Right kidney (tissue), 1 donor: ENCODE results near the gene METAP1.
"Not testable (repeated sequence)": the region's sequence is repeated elsewhere in the genome, so short reads cannot be mapped to it uniquely, and the experiment has no call there.

Experiments
- DNase-seq: peaks from one replicate; pipeline ENCODE4 v3.0.0-alpha.2; 2016

The METAP1 gene

DNA sequence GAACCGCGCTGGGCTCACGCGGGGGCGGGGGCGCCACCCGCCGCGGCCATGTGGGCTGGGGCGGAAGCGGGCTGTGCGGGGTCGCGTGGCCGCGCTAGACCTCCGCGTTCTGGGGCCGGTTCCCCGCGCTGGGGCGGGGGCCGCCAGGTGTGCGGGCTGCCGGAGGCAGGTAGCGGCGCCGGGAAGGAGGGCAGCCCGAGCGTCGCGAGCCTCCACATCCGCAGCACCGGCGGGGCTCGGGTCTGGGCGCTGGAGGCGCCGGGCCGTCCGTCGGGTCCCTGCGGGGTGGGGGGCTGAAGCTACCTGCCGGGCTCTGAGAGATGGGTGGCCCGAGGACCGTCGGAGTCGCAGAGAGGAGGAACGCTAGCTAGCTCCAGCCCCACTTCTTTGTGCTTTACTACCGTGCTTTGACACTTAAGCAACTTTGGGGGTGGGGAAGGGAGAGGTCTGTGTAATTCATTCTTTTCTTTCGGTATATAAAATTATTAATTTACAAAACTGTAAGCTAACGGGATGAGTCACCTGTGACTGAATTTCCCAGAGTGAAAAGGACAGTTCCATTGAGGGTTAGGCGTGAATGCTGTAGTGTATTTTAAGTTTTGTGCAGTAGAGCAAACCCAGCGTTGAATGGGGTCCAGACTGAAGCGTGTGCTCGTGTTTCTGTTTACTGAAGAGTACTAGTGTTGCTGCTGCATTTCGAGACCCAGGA lies 689 bp downstream of the METAP1 start:
- DNase-seq: peak; percentile 71

DNA sequence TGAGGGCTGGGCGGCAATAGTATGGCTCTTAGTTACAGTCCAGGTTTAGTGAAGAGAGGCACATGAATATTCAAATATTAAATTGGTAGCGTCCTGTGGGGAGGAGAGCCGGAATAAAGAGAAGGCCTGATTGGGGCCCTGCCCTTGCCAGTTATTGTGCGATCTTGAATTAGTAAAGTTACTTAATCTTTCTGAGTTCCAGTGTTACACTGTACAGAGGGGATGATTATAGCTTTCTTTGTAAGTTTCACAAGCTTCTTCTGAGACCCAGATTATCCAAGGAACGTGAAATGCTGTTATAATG lies 1.2 kb downstream of the METAP1 start:
- DNase-seq: no peak

DNA sequence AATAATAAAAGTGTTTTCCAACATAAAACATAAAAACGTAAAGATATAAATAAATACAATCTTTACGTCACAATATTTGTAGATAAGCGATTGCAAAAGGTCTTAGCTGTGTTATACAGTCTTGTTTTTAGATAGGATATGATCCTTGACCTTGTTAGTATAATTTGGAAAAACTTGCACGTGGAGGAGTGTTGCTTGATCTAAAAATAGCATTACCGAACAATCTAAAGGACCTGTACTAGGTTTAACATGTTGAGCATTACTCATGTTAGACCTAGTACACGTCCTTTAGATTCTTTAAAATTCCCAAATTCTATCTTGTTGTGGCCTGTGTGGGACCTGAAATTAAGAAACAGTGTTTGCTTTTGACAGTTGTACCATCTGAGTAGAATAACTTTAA lies 1.6 kb downstream of the METAP1 start:
- DNase-seq: no peak

DNA sequence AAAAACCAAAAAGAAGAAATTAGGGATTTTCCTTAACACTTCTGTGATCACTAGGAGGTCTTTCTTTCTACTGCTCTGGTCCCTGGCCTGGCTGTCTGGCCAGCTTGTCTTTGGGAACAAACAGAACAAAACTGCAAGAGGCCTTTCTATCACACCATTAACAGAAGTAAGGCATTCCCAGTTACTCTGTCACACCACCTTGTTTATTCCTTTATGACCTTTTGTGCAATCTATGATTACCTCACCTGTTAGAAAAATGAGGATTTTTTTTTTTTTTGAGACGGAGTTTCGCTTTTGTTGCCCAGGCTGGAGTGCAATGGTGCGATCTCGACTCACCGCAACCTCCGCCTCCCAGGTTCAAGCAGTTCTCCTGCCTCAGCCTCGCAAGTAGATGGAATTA lies 3.0 kb downstream of the METAP1 start:
- no peak for DNase-seq

DNA sequence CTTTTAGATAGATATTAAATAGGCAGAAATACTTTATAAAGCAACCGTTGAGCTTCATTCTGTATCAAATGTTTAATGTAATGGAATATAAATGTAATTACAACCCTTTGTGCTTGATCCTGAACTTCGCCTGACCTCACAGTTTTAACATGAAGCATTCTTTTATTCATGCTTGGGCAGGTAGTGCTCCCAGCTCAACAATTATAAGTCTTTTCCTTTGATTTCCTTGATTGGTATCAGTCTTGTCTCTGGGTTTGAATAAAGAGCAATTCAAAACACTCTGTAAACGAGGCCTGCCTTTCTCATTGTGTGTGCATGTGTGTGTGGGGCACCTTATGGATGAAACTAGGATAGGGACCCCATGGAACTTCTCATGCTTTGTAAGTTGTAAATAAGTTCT lies 6.8 kb downstream of the METAP1 start:
- no peak for DNase-seq

DNA sequence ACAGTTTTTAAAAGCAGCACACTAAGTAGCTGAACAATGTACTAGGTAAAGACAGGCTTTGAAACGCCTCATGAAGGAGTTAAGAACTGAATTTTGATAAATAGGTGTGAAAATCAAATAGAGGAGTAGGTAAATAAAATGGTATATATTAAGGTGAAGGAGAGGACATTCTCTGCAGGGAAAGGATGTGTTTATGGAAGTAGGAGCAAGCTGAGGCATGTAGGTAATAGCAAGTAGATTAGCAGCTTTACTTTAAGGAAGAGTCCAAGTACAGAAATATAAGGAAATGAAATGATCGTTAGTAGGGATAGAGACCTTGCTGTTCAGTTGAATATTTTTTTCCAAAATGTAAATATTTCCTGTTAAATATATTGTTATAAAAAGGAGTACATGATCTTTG lies 12.5 kb downstream of the METAP1 start:
- no peak for DNase-seq

DNA sequence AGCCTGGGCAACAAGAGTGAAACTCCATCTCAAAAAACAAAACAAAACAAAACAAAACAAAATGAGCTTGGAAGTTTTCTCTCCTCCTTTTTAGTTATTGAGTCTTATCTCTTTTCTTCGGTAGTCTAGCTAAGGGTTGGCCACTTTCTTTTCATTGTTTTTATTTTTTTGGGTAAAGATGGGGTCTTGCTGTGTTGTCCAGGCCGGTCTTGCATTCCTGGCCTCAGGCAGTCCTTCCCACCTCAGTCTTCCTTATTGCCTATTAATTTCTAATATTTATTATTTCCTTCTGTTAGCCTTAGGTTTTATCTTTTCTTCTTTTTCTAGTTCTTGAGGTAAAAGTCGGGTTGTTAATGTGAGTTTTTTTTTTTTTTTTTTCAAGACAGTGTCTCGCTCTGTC lies 16.4 kb downstream of the METAP1 start:
- no peak for DNase-seq

DNA sequence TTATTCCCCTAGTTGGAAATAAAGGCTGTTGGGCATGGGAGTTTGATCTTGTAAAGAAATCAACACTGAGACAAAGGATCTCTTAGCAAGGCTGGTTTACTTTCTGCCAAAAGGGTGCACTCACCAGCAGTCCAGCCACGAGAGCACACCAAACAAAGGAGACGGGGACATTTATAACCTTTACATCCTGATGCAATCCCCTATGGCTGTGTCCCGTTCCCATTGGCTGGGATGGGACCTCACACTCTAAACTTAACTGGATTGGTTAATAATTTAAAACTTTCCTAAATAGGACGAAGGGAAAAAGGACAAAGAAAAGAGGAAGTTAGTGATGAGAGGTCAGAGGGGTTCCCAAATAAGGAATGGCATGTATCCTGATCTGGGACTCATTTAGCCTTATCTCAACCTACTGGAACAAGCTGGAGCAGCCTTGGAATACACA lies 17.9 kb downstream of the METAP1 start:
- no peak for DNase-seq

DNA sequence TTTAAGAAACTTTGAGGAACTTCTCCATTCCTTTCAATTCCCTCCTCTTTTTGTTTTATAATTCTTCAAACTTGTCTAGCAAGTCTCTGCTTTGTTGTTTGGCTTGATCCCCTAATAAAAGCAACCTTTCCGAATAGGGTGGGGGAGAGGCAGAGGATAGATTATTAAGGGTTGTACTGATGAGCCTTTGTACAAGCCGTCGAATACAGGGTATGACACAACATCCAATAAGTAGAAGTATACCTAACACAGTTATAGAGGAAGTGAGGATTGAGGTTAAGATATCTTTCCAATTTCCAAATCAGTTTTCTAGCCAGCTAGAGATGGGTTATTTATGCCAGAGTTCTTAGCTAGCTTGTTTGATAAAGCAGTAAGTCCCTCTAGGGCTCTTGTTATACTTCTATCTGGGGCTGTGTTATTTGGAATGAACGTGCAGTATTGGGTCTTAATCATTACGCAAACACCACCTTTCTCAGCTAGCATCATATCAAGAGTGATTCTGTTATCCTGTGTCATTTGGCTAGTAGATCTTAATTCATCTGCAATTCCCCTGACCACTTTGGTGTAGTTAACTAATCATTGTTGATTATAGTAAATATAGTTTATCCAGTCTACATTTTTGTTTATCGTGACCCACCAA lies 18.5 kb downstream of the METAP1 start:
- DNase-seq: no peak

DNA sequence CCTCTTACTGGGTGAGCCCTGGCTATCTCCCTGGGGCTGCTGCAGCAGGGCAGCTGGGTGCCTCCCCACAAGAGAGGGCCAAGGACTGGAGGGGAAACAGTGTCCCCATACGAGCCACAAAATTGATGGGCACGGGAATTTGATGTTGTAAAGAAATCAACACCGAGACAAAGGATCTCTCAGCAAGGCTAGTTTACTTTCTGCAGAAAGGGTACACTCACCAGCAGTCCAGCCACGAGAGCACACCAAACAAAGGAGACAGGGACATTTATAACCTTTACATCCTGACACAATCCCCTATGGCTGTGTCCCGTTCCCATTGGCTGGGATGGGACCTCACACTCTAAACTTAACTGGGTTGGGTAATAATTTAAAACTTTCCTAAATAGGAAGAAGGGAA lies 25.9 kb downstream of the METAP1 start:
- DNase-seq: no peak

DNA sequence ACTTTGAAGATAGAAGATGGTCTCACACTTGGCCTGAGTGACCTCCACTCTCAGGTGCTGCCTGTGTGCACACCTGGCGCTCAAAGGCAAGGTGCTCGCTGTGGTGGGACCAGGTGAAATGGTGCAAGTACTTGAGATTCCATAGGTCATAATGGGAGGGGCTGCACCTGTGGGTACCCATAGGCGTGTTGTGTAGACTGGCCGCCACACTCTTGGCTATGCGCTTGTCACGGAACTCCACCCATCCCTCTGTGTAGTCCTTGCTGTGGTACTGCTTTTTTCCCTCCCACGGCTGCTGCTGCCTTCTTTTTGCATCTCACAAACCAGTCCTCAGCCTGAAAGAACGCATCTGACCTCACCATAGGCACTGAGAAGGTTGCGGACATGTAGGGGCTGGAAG lies 27.0 kb downstream of the METAP1 start:
- DNase-seq: no peak

DNA sequence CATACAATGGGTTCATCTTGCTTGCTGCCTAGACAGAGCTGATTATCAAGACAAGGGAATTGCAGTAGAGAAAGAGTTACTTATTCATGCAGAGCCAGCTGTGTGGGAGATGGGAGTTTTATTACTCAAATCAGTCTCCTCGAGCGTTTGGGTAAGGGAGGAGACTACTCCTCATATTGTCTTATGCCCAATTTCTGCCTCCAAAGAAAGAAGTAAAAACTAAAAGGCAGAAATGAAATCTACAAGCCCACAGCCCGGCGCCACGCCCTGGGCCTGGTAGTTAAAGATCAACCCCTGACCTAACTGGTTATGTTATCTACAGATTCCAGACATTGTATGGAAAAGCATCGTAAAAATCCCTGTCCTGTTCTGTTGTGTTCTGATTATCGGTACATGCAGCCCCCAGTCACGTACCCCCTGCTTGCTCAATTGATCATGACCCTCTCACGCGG lies 28.3 kb downstream of the METAP1 start:
- DNase-seq: not testable (repeated sequence)

DNA sequence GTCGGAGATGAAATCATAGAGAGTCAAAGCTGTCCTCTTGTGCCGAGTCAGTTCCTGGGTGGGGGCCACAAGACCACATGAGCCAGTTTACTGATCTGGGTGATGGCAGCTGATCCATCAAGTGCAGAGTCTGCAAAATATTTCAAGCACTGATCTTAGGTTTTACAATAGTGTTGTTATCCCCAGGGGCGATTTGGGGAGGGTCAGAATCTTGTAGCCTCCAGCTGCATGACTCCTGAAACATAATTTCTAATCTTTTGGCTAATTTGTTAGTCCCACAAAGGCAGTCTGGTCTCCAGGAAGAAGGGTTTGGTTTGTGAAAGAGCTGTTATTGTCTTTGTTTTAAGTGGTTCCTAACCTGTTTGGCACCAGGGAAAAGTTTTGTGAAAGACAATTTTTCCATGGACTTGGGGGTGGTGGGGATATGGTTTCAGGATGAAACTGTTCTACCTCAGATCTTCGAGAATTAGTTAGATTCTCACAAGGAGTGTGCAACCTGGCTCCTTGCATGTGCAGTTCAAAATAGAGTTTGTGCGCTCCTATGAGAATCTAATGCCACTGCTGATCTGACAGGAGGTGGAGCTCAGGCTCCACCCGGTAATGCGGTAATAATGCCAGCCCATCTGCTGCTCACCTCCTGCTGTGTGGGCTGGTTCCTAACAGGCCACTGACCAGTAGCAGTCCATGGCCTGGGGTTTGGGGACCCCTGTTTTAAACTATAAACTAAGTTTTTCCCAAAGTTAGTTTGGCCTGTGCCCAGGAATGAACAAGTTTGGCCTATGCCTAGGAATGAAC lies 29.2 kb downstream of the METAP1 start:
- no peak for DNase-seq

DNA sequence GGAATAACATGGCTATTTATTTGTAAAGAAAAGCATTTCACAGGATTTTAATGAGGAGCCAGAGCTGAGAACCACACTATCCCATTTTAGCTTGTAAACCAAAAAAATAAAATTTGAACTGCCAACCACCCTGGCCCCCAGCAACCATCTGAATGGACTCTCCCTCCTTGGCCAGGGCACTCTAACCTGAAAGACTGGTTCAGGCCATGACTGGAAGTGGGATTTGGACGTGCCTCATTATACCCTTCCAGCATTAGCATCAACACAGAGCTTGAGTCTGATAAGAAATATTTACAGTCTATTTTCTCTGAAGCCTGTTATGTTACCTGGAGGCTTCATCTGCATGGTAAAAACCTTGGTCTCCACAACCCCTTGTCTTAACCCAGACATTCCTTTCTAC lies 30.0 kb downstream of the METAP1 start:
- DNase-seq: no peak

DNA sequence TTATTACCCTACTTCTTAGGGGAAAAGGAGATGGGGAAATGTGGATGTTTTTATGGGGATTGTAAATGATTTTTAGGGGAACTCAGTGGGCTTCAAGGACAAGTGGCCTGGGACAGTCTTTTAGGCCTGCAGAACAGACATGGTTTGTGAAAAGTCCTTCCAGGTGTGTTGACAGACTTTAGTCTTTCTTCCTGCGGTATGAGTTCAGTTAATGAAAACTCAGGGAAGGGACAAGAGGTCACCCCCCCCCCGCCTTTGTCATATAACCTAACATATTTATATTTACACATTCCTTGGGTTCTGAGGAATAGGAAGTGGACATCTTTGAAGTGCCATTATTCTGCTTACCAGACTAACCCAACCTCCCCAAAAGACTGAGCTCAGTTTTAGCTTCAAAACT lies 31.8 kb downstream of the METAP1 start:
- no peak for DNase-seq

DNA sequence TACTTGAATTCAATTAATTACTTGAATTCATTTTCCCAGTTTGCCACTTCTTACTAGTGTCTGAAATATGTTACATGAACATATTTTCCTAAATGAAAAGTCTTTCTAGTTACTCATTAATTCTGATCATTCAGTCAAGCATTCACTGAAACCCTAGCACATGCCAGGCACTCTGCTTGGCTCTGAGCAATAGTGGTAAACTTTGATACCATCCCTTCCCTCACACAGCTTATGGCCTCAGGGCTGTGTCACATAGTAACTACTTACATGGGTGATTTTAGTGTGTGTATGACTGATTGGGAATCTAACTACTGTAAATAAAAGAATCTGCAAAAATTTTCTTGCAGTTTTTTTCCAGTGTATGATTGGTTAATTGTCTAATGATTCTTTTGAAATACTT lies 32.7 kb downstream of the METAP1 start:
- no peak for DNase-seq

DNA sequence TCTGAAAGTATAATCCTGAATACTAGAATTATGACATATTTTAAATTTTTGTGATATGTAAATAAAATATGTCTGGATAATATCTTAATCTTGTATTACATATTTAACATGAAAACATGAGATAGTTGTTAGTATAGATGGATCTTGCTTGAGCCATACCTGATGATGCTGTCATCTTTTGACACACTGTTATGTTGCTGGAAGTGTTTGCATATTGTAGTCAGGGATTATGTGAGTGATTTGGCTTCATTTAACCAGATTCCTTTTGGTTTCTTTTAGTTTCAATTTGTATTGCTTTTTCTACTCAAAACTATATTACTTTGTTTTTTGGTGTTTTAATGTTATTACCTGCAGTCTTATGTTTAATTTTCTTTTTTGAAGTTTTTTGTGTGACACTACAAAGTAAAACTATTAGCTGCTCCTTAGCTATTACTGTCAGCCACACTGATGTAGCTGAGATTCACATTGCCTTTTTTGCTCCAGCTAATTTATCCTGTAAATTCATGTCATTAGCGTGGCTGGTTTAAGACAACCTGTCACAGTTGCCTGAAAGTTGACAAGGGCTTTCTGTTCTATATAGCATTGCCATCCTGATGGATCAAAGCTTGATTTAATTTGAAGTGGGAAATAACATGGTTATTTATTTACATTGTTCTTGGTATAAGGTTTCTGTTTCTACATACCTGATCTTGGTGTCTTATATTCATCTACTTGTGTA lies 33.7 kb downstream of the METAP1 start:
- no peak for DNase-seq

DNA sequence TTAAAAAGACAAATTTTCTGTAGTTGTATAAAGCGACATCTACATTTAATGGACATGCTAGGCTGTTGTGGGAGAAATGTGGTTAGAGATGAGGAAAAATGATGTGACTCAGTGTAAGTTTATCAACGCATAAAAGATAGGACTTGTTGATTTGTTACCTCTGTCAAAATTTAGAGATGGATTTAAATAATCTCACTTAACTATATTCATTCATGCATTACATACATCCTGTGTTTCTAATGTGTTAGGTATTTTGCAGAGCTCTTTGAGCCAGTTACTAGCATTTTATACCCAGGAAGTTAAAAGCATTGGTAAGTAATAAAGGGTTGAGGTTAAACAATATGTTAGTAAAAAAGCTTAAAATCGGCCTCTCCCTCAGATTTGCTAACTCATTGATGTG lies 34.3 kb downstream of the METAP1 start:
- DNase-seq: no peak

DNA sequence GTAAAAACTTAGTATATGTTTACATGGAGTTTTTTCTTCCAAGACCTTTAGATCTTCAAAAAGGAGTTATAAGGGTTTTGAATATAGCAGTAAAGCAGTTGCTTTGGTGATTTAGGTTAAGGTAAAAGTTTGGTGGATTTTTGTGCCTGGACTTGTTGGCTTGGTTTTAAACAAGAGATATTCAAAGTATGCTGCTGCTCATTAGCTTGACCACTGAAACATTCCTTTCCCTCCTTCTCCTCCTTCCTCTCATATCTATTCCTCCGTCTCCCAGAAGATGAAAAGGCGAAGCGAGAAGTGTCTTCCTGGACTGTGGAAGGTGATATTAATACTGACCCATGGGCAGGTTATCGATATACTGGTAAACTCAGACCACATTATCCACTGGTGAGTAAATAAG lies 38.4 kb downstream of the METAP1 start:
- DNase-seq: no peak

DNA sequence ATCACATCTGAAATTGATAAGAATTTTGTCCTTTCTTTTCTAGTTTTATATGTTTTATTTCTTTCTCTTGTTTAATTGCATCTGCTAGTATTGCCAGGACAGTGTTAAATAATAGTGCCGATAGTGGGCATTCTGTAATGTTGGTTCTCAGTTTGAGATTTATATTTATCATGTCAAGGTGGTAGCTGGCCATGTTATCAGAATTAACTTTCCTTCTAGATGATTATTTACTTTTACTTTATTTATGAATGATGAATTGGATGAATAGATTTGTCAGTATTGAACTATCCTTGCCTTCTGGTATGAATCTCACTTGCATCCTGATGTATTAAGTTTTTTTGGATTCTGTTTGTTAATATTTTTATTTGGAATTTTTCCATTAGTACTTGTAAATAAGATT lies 42.7 kb downstream of the METAP1 start:
- DNase-seq: no peak

DNA sequence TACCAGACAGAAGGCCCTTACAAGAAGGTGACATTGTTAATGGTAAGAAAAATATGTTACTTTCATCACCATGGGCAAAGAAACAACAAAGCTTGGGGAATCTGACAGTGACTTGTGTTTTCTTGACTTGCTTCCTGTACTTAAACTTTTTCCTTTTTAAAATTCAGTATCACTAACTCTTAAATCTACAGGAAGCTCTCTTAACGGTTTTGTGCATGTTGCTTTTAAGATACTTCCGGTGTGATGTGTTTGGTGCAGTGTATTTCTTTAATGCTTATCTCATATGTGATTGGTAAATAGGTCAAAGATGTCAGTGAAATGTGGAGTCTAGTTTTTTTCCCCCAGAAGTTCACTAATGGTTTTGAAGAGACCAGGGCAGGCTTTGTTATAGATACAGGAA lies 47.8 kb downstream of the METAP1 start:
- DNase-seq: no peak

DNA sequence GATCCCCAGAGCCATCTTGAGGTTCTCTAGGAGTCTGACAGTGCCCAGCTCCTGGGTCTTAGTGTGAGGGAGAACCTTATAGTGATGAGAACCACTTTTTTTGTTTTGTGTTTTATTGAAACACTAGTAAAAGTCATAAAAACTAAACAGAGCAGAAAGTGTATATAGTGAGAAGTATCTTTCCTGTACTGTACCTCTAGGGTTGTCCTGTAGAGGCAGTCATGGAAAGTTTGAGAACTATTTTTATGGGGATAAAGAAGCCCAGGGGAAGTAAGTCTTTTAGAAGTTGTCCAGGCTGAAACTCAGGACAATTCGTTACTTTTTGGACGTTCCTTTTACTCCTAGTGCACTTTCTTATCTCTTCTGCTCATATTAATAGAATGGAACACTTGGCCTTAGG lies 52.2 kb downstream of the METAP1 start:
- no peak for DNase-seq

DNA sequence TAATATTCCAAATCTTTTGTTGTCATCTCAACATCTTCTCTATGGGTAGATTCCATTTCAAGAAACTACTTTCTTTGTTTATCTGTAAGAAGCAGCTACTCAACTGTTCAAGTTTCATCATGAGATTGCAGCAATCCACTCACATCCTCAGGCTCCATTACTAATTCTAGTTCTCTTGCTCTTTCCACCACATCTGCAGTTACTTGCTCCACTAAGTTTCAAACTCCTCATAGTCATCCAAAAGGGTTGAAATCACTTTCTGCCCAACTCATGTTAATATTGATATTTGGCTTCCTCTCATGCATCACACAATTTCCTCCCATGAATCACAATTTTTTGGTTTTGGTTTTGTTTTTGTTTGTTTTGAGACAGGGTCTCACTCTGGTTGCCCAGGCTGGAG lies 57.4 kb downstream of the METAP1 start:
- no peak for DNase-seq
